ENCODE results near the gene AEN.
"Not testable (repeated sequence)": the region's sequence is repeated elsewhere in the genome, so short reads cannot be mapped to it uniquely, and the experiment has no call there.

The AEN gene

DNA sequence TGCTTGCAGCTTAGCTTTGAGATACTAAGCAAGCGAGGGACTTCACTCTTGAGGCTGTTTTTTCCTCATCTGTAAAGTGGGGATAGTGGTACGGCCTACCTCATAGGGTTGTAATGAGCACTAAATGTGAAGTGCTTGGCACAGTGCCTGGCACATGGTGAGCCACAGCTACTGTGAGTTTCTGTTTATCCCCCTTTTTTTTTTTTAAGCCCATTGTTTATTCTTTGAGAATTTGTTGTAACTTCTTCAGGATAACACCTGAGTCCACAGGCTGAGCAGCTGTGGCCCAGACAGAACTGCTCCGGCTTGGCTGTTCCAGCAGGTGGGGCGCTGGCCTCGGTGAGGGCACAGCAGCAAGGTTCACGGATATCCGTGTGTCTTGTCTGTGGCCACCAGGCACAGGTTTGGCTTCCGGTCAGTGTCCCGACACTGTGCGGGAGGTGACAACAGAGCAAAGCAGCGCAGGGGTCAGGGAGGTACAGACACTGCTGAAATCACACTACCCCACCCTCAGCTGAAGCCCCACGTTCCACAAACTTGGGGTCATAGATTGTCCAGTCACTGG is 10.4 kb downstream of the AEN start:
- no peak for DNase-seq

DNA sequence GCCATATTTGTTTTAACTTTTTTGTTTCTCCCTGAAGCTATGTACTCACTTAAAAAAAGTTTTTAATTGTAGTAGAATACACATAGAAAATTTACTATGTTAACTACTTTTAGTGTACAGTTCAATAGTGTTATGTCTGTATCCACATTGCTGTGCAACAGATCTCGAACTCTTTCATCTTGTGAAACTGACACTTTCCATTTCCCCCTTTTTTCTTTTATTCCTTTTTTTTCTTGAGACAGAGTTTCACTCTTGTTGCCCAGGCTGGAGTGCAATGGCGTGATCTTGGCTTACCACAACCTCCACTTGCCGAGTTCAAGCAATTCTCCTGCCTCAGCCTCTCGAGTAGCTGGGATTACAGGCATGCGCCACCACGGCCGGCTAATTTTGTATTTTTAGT is 11.7 kb downstream of the AEN start:
- DNase-seq = not testable (repeated sequence)

DNA sequence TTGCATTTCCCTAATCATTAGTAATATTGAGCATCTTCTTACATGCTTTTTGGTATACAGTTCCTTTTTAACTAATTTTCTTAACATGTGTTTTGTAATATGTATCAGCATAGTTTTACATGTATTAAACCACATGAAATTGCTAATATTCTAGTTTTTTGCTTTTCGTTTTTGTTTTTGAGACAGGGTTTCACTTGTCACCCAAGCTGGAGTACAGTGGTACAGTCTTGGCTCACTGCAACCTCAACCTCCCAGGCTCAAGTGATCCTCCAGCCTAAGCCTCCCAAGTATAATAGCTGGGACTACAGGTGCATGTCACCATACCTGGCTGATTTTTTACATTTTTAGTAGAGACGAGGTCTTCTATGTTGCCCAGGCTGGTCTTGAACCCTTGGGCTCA is 13.3 kb downstream of the AEN start:
- no peak for DNase-seq

DNA sequence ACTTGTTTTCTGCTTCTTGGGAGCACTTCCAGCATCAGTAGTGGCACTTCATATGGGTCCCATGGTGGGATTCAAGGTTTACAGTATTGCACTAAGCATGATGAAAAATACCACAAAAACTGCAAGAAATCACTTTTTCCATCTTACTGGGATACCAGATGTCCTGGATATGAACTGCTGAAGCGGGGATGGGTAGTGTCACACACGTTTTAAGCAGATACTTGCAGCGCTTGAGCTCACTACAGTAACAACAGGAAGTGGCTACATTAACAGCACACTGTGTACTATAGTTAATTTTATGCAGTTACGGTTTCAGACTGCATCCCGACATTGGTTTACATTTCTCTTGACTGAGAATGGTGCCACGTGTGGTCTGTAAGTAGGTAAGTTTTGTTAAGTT is 14.2 kb downstream of the AEN start:
- no peak for DNase-seq

DNA sequence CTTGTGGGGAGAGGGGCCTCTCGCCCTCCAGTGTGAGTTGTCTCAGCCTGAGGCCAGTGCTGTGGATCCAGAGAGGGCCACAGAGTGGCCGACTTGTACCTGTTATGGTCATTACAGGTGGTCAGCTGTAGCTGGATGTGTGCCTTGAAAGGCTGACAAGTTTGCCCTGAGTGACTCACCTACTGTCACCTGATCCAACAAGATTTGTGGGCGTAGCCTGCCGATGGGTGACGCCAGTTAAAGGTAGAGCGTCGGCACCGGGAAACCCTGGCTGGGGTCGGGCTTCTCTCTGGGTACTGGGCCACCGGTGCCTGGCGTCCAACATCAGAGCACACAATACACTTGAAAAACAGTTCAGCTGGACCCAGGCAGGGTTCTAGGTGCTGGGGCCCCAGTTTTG is 14.9 kb downstream of the AEN start:
- no peak for DNase-seq

DNA sequence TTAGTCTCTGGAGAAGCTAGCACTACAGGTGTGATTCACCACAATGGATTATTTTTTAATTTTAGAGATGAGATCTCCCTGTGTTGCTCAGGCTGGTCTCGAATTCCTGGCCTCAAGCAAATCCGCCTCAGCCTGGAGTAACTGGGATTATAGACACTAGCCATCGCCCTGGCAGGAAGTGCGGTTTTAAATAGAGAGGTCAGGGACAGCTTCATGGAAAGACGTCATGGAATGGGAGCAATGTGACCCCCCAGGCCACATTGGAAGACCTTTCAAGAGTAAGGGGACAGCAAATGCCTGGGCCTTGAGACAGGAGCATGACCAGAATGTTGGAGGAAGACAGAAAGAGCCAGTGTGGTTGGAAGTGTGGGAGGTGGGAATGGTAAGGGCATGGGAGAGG is 15.5 kb downstream of the AEN start:
- DNase-seq = no peak

DNA sequence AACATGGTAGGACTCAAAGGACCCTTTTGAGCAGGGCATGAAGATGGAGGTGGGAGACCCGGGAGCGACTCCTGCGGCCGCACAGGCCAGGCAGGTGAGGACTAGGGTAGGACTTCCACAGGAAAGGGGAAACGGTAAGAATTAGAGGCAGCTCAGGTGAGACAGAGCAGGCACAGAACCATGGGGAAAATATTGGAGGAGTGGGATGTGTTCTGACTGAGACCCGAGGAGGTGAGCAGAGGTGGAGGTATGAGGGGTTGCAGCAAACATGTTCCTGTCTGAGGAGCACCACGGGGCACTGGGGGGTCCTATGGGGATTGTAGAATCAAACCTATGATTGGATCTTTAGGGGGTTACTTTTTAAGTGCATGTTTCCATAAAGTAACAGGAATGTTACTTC is 16.3 kb downstream of the AEN start:
- DNase-seq = no peak

DNA sequence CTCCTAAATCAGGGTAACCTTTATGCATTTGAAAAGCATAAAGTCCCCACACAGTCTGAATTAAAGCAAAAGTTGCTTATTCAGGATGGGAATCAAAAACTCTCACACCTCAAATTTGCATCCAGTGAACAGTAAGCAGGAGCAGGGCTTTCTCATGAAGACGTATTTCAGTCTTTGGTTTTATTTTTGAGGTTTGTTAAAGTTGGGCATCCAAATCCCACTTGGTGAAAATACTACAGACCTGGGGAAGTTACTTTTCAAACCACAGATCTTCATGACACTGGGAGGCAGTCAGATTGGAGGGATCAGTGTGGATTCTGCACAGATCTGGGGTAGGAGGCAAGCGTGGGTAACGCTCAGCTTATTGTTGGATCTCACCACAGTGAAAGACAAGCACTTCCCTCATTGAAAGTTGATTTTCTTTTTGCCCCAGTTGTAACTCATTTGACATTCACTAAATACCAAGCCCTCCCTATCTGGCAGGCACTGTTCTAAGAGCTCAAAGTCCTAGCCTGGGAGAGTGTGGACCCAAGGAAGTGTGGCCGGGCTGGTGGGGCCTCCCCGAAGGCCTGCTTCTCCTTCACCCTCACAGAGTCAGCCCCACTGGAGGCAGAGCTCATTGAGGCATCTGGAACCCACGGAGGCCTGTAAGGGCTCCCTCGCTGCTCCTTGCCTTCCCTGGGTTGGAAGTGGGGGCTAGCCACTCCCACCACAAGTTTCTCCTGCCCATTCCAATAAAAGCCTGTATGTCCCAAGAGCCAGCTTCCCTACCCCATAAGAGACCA is 16.9 kb downstream of the AEN start:
- no peak for DNase-seq

DNA sequence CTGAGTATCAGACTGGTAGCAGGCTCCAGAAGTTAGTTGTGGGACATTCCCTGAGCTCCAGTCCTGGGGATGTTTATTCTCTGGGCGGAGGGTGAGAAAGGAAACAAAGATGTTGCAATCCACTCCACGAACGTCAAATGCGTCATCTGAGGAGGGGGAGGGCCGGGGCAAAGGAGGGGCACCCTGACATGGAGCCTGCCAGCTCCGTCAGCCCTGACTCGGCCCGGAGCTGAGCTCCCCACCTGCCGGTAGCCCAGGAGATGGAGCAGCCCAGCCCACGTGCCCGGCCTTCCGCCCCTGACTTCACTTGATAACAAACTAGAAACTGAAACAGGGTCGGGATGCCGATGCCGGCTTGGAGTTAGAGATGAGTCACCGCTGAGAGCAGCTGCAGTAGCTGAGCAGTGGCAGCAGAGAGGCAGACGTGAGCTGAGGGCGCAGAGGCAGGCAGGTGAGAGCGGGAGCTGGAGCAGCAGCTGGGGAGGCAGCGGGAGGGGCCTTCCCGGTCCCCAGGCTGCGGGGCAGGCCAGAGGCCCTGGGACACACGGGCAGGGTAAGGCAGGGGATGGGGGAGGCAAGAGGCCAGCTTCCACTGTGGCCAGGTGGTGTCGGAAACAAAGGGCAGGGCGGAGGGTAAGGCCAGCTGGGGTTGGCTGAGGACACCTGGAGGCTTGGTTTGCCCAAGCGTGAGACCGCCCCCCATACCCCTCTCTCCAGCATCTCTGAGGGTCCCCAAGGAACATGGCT is 17.7 kb downstream of the AEN start, which contains the start of gene ISG20:
Gene ISG20, plus strand, starts transcription at position 391 of the 747 bp plus-strand sequence. Its CDS starts 351 bp downstream, at position 742.
- peak; percentile 93 for DNase-seq

DNA sequence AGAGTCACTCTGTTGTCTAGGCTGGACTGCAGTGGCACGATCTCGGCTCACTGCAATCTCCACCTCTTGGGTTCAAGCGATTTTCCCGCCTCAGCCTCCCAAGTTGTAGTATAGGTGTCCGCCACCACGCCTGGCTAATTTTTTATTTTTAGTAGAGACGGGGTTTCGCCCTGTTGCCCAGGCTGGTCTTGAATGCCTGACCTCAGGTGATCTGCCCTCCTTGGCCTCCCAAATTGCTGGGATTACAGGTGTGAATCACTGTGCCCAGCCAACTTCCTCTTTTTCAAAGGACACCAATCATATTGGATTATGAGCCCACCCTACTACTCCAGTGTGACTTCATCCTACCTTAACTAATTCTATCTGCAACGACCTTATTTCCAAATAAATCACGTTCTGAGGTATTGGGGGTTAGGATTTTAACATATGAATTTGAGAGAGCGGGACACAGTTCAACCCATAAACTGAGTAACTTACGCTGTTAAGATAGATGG is 20.9 kb downstream of the AEN start:
- no peak for DNase-seq

DNA sequence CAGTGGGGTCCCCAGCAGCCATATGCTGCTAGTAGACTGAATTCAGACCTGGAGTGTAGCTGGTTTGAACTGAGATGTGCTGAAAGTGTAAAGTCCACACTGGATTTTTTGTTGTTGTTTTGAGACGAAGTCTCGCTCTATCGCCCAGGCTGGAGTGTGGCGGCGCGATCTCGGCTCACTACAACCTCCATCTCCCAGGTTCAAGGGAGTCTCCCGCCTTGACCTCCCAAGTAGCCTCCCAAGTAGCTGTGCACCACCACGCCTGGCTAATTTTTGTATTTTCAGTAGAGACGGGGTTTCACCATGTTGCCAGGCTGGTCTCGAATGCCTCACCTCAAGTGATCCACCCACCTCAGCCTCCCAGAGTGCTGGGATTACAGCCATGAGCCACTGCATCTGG is 21.4 kb downstream of the AEN start:
- DNase-seq = not testable (repeated sequence)

DNA sequence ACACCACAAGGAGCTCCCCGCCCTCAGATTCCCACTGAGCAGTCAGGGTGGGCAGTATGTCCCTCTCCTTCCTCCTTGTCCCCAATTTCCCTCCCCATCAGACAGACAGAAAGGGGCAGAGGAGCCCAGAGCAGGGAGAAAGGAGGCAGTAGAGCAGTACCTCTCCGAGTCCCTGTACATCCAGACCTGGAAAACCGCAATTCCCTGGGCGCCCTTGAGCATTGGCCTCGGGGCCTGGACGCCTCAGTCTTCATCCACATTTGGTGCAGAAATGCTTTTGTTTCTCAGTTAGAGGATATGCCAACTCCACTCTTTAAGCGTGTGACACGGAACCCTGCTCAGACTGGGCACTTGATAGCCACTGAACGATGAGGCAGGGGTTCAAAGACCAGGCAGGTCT is 23.6 kb downstream of the AEN start:
- DNase-seq = no peak

DNA sequence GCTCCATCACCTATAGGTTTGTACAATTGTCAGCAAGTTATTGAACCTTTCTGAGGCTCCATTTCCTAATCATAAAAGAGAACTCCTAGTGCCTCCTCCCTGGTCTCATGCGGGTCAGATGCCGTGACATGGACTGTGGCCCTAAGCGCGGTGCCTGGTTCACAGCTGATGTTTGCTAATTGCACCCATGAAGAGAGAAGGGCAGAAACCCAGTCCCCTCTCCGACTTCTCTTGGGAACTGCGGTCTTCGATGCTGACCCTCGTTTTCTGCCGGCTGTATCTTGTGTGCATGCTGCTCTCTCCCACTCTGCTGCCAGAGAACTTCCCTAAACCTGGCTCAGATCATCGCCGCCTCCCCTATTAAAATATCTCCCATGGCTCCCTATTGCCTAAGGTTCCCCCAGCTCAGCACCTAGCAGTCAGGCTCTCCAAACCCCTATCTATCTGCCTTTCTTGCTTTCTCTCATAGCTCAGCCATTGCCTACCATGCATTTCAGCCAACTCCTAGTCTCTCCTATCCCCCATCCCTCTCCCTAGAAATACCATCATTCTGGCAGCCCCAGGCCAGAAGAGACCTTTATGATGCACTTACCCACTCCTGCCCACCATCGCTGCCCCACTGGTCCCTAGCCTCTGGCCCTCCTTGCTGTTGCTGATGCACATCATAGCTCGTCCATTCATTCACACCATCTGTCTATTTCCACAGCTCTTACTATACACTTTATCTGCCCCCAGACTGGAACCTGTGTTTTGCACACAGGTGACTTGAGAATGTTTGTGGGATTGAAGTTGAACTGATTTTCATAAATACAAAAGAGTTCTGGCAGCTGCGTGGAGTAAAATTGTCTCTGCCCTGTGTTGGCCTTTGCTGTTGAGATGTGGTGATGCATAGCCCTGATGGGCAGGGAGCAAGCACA is 24.3 kb downstream of the AEN start:
- no peak for DNase-seq

DNA sequence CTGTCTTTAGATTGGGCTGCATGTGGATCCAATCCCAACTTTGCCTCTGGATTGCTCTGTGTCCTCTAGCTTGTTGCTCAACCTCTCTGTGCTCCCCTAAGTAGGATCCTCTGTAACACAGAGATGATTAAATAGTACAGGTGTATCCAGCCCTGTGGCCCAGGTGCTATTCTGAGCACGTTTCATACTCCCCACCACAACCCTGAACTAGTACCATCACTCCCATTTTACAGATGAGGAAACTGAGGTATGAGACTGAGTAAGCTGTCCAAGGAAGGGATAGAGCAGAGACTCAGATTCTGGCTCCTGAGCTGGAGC is 24.9 kb downstream of the AEN start:
- DNase-seq = no peak

DNA sequence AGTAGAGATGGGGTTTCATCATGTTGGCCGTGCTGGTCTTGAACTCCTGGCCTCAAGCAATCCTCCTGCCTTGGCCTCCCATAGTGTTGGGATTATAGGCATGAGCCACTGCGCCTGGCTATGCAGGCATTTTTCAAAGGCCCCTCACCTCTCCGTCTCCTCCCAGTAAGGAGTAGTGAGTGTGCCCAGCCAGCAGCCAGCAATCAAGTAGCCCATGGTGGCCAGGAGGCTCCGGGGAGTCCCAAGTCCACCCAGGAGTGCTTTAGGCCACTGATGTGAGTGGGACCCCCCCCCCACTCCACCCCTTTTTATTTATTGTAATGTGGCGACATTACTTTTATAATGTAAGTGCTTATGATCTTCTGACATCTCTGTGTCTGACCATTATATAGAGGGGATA is 25.8 kb downstream of the AEN start:
- no peak for DNase-seq

DNA sequence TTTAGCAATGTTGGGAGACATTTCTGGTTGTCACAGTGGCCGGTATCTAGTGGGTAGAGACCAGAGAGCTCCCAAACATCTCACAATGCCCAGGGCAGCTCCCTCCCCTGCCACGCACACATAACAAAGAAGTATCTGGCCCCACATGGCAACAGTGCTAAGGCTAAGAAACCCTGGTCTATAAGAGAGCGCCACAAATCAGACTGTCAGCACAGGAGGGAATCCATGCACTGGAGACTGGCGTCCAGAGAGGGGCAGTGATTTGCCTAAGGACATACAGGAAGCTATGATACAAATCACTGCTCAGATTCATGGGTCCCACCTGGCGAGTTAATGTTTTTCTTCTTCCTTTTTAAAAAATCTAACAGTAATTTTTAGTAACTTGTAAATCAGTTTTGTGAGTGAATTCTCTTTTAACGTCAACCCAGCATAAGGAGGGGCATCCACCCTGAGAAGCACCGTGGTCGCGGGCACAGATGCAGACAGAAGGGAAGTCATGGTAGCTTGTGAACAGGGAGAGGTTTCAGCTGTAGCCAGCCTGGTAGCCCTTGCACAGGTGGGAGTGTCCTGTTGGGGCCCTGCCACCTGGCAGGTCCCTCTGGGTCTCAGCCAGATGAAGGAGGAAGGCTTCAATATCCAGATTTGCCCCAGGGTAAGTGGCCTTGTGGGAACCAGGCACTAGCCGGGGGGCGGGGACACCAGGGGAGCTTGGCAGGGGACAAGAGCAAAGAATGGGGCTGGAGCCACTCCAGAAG is 26.4 kb downstream of the AEN start:
- no peak for DNase-seq

DNA sequence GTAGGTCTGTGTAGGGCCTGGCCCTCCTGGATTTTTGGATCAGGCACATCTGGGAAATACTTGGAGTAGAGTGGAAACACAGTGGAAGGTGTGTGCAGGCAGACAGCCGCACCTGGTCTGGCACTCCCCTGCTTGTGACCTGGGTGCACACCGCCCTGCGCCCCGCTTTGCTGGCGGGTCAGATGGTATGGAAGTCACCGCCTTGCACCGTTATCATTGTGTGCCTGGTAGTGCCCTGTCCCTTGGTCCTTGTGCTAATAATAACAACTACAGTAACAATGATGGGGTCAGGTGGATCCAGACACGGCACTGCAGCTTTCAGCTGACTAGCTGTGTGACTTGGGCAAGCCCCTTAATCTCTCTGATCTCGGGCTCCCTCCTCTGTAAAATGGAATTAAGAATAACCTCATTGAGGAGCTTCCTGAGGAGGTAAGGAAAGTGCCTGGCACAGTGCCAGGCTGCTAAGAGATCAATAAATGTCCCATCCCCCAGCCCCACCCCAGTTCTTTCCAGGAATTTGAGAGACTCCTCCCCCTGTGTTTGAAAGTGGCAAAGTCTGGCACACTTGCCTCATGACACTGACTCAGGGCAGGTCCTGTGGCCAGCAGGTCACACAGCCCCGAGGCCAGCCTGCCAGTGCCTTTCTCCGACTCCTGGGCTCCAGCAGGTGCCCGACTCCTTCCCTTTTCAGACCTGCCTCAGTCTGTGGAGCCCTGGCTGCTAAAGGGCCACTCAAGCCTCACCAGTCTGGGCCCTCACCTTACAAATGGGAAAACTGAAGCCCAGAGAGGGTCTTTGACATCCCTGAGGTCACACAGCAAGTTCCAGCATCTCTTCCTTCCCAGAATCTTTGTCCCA is 27.4 kb downstream of the AEN start:
- DNase-seq = no peak

DNA sequence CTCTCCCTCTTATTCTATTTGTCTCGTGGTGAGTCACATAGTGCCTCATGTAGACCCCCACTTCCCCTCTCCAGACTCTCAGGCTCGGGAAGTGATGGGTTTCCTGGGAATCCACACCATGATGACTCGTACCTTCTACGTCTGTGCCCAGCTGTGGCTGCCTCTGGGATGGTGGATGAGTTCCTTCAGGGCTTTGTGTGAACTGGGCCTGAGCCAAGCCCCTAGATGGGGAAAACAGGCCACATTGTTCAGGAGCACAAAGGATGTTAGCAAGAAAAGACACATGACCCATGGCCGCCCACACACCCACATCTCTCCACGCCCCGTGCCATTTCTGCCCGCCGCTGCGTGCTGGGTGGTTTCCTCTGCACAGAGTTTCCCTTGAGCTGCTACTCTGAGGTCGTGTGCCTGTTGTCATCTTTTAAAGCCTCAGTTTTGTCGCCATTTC is 28.2 kb downstream of the AEN start:
- peak; percentile 94 for DNase-seq

DNA sequence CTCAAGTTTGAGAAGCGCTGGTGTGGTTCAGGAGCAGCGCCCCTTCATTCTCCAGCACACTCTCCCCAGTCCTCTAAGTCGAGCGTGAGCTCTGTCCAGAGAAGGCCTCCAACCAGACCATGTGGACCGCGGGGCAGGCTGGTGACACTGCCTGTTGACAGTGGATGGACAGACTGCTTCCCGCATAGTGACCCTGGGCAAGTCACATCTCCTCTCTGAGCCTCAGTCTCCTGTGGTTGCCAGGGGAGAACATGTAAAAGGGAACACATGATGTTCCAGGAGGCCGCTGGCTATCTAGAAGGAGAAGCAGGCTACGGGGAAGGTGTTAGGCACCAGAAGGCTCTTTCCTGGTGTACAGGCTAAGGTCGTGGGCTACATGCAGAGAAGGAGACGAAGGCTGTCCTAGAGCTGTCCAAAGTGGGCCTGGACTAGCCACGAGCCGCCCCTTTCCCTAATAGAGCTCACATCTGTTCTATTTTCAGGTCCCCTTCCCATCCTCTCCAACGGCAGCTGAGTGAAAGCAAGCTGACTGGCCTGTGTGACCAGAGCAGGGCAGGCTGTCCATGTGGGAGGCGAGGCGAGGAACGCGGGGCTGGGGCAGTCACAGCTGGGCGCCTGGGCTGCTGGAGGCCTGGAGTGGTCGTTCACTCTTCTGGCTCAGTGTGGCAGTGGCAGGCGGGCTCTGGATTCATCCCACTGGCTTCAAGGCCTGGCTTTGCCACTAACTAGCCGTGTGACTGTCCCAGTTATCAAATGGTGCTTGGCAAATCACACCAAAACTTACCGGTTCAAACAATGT is 28.8 kb downstream of the AEN start:
- no peak for DNase-seq

DNA sequence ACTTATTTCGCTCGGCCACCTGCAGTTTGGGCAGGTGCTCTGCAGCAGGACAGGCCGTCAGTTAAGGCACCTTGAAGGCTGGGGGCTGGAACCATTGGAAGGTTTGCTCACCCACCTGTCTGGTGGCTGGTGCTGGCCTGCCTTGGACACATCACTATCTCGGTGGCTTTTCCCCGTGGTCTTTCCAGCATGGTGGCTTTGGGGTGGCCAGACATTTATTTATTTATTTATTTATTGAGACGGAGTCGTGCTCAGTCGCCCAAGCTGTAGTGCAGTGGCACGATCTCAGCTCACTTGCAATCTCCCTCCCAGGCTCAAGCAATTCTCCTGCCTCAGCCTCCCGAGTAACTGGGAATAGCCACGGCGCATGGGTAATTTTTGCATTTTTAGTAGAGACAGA is 29.4 kb downstream of the AEN start:
- no peak for DNase-seq

All from fibroblast of skin of scalp (primary cell).